Activated gamma-delta T cell treated with Interleukin-2 at 50 U/mL for 16 hours (primary cell): Measurements from ENCODE around the gene SLC25A14.

Source experiments
- DNase-seq: peaks from one replicate; pipeline ENCODE4 v3.0.0-alpha.2; 2020

SLC25A14 gene

GRCh38 chrX:130385520-130385919 lies 45.8 kb downstream of the SLC25A14 start, which contains the start of gene GPR119:
Gene GPR119 (minus strand): TSS chrX:130385674. CDS start chrX:130385447, 227 bp downstream.
- no peak for DNase-seq

GRCh38 chrX:130386408-130386808 lies 46.7 kb downstream of the SLC25A14 start:
- no peak for DNase-seq

- no peak for DNase-seq
These were observed 53.8 kb downstream of the SLC25A14 start for GRCh38 chrX:130393451-130394074.

GRCh38 chrX:130395341-130395740 lies 55.6 kb downstream of the SLC25A14 start:
- DNase-seq, result no peak

DNA sequence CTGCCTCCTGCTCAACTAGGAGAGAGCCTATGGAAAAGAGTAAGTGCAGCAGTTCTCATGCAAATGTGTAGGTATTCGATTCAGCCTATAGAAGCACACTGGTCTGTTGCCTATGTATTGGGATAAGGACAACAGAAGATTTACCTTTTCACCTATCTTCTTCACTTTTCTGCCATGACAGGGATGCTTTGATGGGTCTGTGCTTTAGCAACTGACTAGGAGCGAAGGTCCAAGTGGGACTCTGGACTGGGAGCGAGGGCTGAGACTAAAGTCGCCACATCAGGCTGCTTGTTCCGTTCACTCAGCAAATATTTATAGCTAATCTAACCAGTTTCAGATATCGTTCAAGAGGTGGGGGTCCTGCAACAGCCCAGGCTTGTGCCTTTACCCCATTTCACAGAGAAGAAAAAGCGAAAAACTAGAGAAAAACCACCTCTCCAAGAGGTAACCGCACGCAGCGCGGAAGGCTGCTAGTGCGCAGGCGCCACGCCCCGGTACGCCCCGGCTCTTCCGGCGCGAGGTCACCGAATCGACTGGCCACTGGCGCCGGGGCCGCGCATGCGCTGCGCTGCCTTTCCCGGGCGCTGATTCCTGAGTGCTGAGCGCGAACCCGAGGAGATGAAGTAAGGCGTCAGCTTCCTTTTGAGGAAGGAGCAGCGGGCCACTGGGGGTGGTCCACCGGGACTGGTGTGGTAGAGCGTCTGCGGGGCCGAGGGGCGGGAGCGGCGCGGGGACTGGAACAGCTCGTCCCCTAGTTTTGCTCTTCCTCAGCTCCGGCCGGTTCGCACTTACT lies 61.9 kb downstream of the SLC25A14 start, which contains the start of gene RBMX2:
TSS of gene RBMX2 (plus strand) at position 573 of the 793 bp plus-strand sequence. CDS start at position 619, 46 bp downstream.
- peak; percentile 58 for DNase-seq

GRCh38 chrX:130402208-130402684 lies 62.5 kb downstream of the SLC25A14 start:
- DNase-seq, result no peak

- DNase-seq, result no peak
These were observed 73.7 kb downstream of the SLC25A14 start for GRCh38 chrX:130413415-130413814.

DNA sequence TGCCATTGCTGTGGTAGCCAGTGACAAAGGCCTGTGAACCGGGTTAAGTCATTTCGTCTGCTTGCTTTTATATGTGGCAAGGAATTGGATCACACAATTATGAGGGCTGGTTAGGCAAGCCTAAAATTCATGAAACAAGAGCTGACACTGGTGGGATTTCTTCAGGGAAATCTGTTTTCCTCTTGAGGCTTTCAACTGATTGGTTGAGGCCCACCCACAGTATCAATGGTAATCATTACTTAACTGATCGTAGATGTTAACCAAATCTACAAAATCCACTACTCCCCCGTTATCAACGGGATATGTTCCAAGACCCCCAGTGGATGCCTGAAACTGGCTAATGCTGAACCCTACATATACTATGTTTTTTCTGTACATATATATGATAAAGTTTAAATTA lies 75.1 kb downstream of the SLC25A14 start:
- DNase-seq, result no peak

GRCh38 chrX:130415201-130415600 lies 75.5 kb downstream of the SLC25A14 start:
- DNase-seq, result no peak

GRCh38 chrX:130416785-130417184 lies 77.1 kb downstream of the SLC25A14 start:
- no peak for DNase-seq

GRCh38 chrX:130418066-130418465 lies 78.3 kb downstream of the SLC25A14 start:
- no peak for DNase-seq

DNA sequence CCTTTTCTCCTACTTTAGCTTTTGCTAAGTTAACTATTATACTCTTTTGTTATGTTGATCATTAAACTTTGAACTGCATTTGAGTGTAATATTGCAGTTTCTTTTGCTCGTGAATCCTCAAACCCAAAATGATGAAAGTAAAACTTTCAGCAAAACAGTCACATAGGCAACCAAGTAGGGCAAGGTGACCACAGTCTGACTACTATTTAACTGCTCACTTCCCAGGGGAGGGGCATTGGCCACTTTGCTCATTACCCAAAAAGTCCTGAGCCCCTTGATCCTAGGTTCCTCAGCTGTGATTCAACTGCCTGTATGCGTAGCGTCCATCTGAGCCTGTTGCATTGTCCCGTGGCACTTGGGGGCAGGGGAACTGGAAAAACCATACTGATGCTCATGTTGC lies 79.0 kb downstream of the SLC25A14 start:
- DNase-seq, result no peak

- no peak for DNase-seq
These were observed 79.5 kb downstream of the SLC25A14 start for GRCh38 chrX:130419263-130419662.
